ENCODE measurements around the gene PPIE.

- TF ChIP-seq CTCF (IDR thresholded peaks at IDR 0.05) (no peak), POLR2AphosphoS5 (IDR thresholded peaks at IDR 0.05) (no peak)
These were observed 20.1 kb downstream of the PPIE start for GRCh38 chr1:39758556-39759435.

All from esophagus muscularis mucosa (tissue), 3 donors.